ENCODE results near the gene WWC2.

WWC2 gene

DNA sequence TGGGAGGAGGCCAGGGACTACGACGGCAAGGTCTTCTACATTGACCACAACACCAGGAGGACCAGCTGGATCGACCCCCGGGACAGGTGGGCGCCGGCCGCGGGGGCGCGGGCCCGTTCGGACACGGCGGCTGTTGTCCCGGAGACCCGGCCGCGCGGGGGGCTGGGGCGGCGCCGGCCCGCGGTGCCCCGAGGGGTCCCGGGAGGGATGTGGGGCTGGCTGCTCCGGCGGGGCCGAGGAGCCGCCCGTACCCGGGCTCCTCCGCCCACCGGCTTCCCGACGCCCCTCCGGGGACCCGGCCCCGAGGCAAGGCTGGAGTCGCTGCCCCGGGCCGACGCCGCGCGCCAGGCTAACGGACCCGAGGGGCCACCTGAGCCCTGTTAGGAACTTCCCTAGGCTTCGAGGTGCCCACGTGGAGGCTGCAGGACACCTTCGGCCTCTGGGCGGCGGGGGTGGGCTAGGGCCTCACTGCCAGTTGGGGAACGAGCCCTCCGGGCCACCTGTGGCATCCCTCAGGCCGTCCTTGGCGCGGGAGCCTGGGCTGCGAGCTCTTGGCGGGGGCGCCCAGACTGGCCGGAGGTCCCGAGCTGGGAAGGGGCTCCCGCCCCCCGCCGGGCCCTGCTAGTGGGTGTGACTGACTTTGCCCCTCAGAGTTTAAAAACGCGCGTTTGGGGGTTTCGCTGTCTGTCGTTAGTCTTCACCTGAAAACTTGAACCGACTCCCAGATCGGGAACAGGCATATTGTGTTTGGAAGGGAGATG lies 660 bp downstream of the WWC2 start:
- no peaks in the 10 kb centered on the region for H3K9me3 ChIP-seq (ENCODE audit: control insufficient read depth, low read length)
- H3K36me3 ChIP-seq (ENCODE audit: control insufficient read depth, insufficient read depth, low read length), result no peaks in the 10 kb centered on the region
- H3K4me1 ChIP-seq, result no peaks in the 10 kb centered on the region
- TF ChIP-seq, protein P1, sequence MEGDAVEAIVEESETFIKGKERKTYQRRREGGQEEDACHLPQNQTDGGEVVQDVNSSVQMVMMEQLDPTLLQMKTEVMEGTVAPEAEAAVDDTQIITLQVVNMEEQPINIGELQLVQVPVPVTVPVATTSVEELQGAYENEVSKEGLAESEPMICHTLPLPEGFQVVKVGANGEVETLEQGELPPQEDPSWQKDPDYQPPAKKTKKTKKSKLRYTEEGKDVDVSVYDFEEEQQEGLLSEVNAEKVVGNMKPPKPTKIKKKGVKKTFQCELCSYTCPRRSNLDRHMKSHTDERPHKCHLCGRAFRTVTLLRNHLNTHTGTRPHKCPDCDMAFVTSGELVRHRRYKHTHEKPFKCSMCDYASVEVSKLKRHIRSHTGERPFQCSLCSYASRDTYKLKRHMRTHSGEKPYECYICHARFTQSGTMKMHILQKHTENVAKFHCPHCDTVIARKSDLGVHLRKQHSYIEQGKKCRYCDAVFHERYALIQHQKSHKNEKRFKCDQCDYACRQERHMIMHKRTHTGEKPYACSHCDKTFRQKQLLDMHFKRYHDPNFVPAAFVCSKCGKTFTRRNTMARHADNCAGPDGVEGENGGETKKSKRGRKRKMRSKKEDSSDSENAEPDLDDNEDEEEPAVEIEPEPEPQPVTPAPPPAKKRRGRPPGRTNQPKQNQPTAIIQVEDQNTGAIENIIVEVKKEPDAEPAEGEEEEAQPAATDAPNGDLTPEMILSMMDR (IDR thresholded peaks at IDR 0.05), result no peak
- H3K9ac ChIP-seq, result no peak overlapping the region
- peak overlapping the region; percentile 59 for H3K4me3 ChIP-seq (ENCODE audit: low read depth, low read length)
- peak overlapping the region; percentile 91 for H2AFZ ChIP-seq
- no peak overlapping the region for H3K27ac ChIP-seq
- no peaks in the 10 kb centered on the region for H3K79me2 ChIP-seq
- peak overlapping the region; percentile 68 for H3K4me2 ChIP-seq (ENCODE audit: low read length)
- H3K27me3 ChIP-seq (ENCODE audit: control insufficient read depth, insufficient read depth, low read length), result no peaks in the 10 kb centered on the region

DNA sequence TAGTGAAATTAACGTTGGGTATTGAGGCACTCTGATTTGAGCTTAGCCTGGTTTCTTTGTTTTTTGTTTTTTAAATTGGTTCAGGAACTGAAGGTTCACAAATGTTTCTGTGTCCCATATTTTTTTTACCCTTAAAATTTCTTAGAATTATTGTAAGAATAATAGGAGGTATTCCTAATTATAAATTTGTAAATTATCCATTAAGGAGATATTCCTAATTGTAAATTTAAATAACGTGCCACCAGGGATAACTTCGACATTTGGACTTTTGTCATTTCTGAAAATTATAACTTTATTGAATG lies 1.2 kb downstream of the WWC2 start:
- Histone ChIP-seq H3K9me3 (ENCODE audit: control insufficient read depth, low read length) (no peaks in the 10 kb centered on the region), H3K9ac (no peak overlapping the region), H3K27me3 (ENCODE audit: control insufficient read depth, insufficient read depth, low read length) (no peaks in the 10 kb centered on the region), H3K4me2 (ENCODE audit: low read length) (peak overlapping the region; percentile 68), H3K27ac (no peak overlapping the region), H3K4me3 (ENCODE audit: low read depth, low read length) (peak overlapping the region; percentile 59), H3K36me3 (ENCODE audit: control insufficient read depth, insufficient read depth, low read length) (no peaks in the 10 kb centered on the region), H3K79me2 (no peaks in the 10 kb centered on the region), H3K4me1 (no peaks in the 10 kb centered on the region), H2AFZ (no peak overlapping the region)
- TF ChIP-seq, protein P1 (IDR thresholded peaks at IDR 0.05), result no peak

DNA sequence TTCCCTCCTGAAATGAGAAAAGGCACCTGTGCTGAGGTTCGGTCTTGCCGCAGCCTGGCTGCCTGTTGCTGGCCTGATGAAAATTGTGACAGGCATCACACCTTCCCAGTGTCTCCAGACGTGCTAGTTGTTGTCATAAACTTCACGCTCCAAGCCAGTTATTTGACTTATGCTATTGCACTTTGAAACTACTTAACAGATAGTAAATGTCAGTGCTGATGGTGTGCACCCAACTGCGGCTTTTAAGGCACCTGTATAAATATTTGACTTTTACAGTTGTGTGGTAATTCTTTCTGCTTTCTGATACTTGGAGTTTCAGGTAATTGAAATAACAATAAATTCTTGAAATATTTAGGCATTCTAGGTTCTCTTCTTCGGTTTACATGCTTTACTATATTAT lies 1.8 kb downstream of the WWC2 start:
- Histone ChIP-seq H3K9me3 (ENCODE audit: control insufficient read depth, low read length) (no peaks in the 10 kb centered on the region), H3K4me1 (no peaks in the 10 kb centered on the region), H3K4me2 (ENCODE audit: low read length) (peak overlapping the region; percentile 48), H2AFZ (no peak overlapping the region), H3K4me3 (ENCODE audit: low read depth, low read length) (peak overlapping the region; percentile 59), H3K27ac (no peak overlapping the region), H3K27me3 (ENCODE audit: control insufficient read depth, insufficient read depth, low read length) (no peaks in the 10 kb centered on the region), H3K36me3 (ENCODE audit: control insufficient read depth, insufficient read depth, low read length) (no peaks in the 10 kb centered on the region), H3K9ac (no peak overlapping the region), H3K79me2 (no peaks in the 10 kb centered on the region)
- TF ChIP-seq, protein P1 (IDR thresholded peaks at IDR 0.05), result no peak

DNA sequence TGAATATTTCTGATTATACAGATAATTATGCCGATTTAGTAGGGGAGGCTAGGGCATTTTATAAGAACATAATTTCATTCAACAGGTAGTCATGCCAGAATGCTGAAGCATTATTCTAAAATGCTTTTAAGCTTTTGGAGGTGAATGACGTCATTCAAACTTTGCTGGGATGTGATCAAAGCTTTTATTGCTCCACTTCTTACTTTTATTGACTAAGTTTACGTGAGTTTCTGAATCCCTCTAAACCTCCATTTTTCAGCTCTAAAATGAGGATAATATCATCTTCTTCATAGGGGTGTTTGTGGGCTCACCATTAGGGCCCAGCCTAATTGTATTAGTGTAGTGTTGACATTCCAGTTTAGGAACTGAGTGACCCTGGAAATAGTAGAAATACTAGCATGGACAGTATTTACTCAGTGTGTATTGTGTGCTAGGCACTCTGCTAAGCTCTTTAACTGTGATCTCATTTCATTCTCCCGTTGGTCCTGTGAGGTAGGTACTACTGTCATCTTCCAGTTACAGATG lies 3.0 kb downstream of the WWC2 start:
- no peak overlapping the region for H3K4me2 ChIP-seq (ENCODE audit: low read length)
- no peaks in the 10 kb centered on the region for H3K4me1 ChIP-seq
- H2AFZ ChIP-seq, result no peak overlapping the region
- H3K27me3 ChIP-seq (ENCODE audit: control insufficient read depth, insufficient read depth, low read length), result no peaks in the 10 kb centered on the region
- H3K27ac ChIP-seq, result no peak overlapping the region
- H3K4me3 ChIP-seq (ENCODE audit: low read depth, low read length), result no peak overlapping the region
- H3K36me3 ChIP-seq (ENCODE audit: control insufficient read depth, insufficient read depth, low read length), result no peaks in the 10 kb centered on the region
- H3K9ac ChIP-seq, result no peak overlapping the region
- H3K9me3 ChIP-seq (ENCODE audit: control insufficient read depth, low read length), result no peaks in the 10 kb centered on the region
- no peaks in the 10 kb centered on the region for H3K79me2 ChIP-seq
- TF ChIP-seq, protein P1 (IDR thresholded peaks at IDR 0.05), result no peak

DNA sequence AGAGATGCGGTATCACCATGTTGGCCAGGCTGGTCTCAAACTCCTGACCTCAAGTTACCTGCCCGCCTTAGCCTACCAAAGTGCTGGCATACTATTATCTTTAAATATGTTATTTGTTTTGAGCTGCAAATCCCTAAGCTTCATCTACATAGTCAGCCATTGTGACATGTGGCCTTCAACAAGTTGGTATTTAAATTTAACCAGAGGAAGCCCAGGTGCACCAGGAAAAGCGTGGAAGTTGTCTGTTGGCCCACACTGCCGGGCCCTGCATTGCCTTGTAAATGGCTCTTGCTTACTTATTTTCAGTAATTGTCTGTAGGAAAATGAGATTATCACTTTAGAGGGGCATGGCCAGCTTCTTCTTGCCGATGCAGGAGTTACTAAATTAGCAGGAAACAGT lies 6.0 kb downstream of the WWC2 start:
- H3K27me3 ChIP-seq (ENCODE audit: control insufficient read depth, insufficient read depth, low read length), result no peaks in the 10 kb centered on the region
- H3K4me1 ChIP-seq, result no peaks in the 10 kb centered on the region
- no peaks in the 10 kb centered on the region for H3K9me3 ChIP-seq (ENCODE audit: control insufficient read depth, low read length)
- H3K36me3 ChIP-seq (ENCODE audit: control insufficient read depth, insufficient read depth, low read length), result no peaks in the 10 kb centered on the region
- H3K4me3 ChIP-seq (ENCODE audit: low read depth, low read length), result no peak overlapping the region
- TF ChIP-seq, protein P1 (IDR thresholded peaks at IDR 0.05), result no peak
- H3K9ac ChIP-seq, result no peak overlapping the region
- H3K4me2 ChIP-seq (ENCODE audit: low read length), result no peak overlapping the region
- no peak overlapping the region for H2AFZ ChIP-seq
- H3K27ac ChIP-seq, result no peak overlapping the region
- no peaks in the 10 kb centered on the region for H3K79me2 ChIP-seq

Data from parathyroid adenoma (tissue), 2 donors.